Neural crest cell (in vitro differentiated cells): Measurements from ENCODE around the gene WLS. TPM values are rescaled to one million over a fixed set of nuclear protein-coding genes. Genes with fewer than 3 reads are reported as not detected.

Experiments used
- DNase-seq: peaks from one replicate; pipeline ENCODE4 v3.0.0; 2021; ENCODE audit warnings: low read depth, mixed read lengths, low spot score
- H3K27ac Mint-ChIP-seq: one replicate; pipeline ENCODE4 v1.8.0; 2021; ENCODE audit warnings: mild to moderate bottlenecking, mixed read lengths; ENCODE audit not compliant: unreplicated experiment
- H3K27me3 Mint-ChIP-seq: 2 replicates; pipeline ENCODE4 v1.8.0; 2021; ENCODE audit warnings: low read depth, mild to moderate bottlenecking, mixed read lengths
- H3K36me3 Mint-ChIP-seq: 2 replicates; pipeline ENCODE4 v1.8.0; 2021; ENCODE audit warnings: low read depth, mild to moderate bottlenecking, mixed read lengths
- H3K4me1 Mint-ChIP-seq: 2 replicates; pipeline ENCODE4 v1.8.0; 2021; ENCODE audit warnings: mixed read lengths
- H3K4me3 Mint-ChIP-seq: one replicate; pipeline ENCODE4 v1.8.0; 2021; ENCODE audit warnings: mild to moderate bottlenecking, mixed read lengths
- H3K9me3 Mint-ChIP-seq: 2 replicates; pipeline ENCODE4 v1.8.0; 2021; ENCODE audit warnings: mixed read lengths
- CTCF ChIP-seq: fragments of 200-600 bp; sonication (generic); conservative IDR thresholded peaks from 2 replicates; pipeline ENCODE4 v1.5.0; 2021; ENCODE audit warnings: antibody characterized with exemption, mild to moderate bottlenecking
- total RNA-seq: library from RNA; stranded (reverse); gene quantifications from 2 replicates; pipeline ENCODE4 v1.2.1, GENCODE V29; 2021

Gene WLS
- total RNA-seq, 1 donor from 2014 or later = 152 TPM

- no peaks in the 10 kb centered on the region for H3K9me3 Mint-ChIP-seq
- H3K27me3 Mint-ChIP-seq = no peaks in the 10 kb centered on the region
- H3K36me3 Mint-ChIP-seq = peaks cover 25% of the 10 kb centered on the region
- no peak for TF ChIP-seq CTCF
- H3K4me1 Mint-ChIP-seq = peaks cover 11% of the 10 kb centered on the region
- H3K4me3 Mint-ChIP-seq = no peak overlapping the region
- no peak overlapping the region for H3K27ac Mint-ChIP-seq
- DNase-seq = no peak
Observed at GRCh38 chr1:68157416-68157815, 74.9 kb downstream of the WLS start.

DNA sequence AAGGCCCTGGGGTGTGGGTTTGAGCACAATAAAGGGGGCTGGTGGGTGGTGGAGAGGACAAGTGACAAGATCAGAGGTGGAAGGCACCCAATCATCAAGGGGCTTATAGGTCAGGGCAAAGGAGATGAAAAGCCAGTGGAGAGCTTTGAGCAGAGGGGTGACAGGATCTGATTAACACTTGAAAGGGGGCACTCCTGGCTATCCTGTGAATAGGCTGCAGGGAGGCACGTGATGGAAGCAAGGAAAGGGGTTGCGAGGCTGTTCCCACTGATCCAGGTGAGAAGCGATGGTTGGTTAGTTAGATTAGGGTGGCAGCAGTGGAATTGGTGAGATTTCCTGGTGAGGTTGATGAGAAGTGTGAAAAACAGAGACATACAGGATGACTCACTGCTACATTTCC is 80.6 kb downstream of the WLS start:
- Mint-ChIP-seq H3K4me1 (no peaks in the 10 kb centered on the region), H3K9me3 (no peaks in the 10 kb centered on the region), H3K4me3 (no peak overlapping the region), H3K27me3 (no peaks in the 10 kb centered on the region), H3K36me3 (peaks cover 30% of the 10 kb centered on the region), H3K27ac (no peak overlapping the region)
- no peak for TF ChIP-seq CTCF
- no peak for DNase-seq

DNA sequence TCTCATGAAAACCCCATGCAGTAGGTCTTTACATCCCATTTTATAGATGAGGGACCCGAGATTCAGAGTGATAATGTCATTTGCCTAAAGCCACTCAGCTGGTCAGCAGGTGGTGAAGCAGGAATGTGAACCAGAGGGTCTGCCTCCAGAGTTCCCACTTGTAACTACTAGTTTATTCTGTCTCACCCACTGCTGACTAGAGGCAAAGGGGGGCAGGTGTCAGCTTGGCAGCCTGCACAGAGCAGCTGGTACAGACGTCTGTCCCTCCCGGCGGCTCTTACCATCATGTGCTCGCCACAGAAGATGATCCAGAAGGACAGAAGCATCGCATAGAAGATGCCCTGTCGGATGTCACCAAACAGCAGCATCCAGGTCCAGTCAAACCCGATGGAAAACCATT is 82.4 kb downstream of the WLS start:
- Mint-ChIP-seq H3K4me1 (no peaks in the 10 kb centered on the region), H3K36me3 (peaks cover 33% of the 10 kb centered on the region), H3K4me3 (no peak overlapping the region), H3K27ac (no peak overlapping the region), H3K27me3 (no peaks in the 10 kb centered on the region), H3K9me3 (no peaks in the 10 kb centered on the region)
- DNase-seq = no peak
- no peak for TF ChIP-seq CTCF

GRCh38 chr1:68149110-68149798 is 83.1 kb downstream of the WLS start:
- H3K4me3 Mint-ChIP-seq = no peak overlapping the region

DNA sequence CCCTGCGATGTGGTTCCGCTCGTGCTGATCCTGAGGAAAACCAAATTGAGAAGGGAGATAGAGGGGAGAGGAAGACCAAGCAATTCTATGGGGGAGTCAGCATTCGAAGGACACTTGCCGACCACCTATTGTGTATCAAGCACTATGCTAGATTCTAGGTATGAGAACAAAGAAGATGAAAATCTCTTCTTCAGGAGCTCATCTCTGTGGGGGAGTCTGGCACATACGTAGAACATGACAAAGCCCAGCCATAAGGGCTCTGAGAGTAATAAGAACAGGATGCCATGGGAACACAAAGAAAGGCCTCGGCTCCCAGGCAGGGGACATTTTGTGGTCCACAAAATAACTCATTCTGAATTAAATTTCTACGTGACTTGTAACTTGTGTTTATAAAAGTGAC is 83.7 kb downstream of the WLS start:
- Mint-ChIP-seq H3K27ac (no peak overlapping the region), H3K9me3 (no peaks in the 10 kb centered on the region), H3K27me3 (no peaks in the 10 kb centered on the region), H3K4me3 (no peak overlapping the region), H3K36me3 (peaks cover 31% of the 10 kb centered on the region), H3K4me1 (no peaks in the 10 kb centered on the region)
- TF ChIP-seq CTCF = no peak
- no peak for DNase-seq

More at GRCh38 chr1:68149110-68149798, 83.1 kb downstream of the WLS start:
- Mint-ChIP-seq H3K36me3 (peaks cover 31% of the 10 kb centered on the region), H3K27me3 (no peaks in the 10 kb centered on the region), H3K9me3 (no peaks in the 10 kb centered on the region), H3K27ac (no peak overlapping the region), H3K4me1 (no peaks in the 10 kb centered on the region)
- no peak for DNase-seq
- TF ChIP-seq CTCF = no peak
